Measurements from ENCODE around the gene USPL1.

USPL1 gene

GRCh38 chr13:30705680-30706079, 88.0 kb downstream of the USPL1 start:
- in situ Hi-C loops (cut with HindIII; ENCODE audit: low sequenced_read_pairs): no loop called here
- no peak for DNase-seq (ENCODE audit: low read depth)
- TF ChIP-seq CTCF (IDR thresholded peaks at IDR 0.05; ENCODE audit: low read depth, low read length, missing control alignments): no peak
- no peak overlapping the region for H3K4me3 ChIP-seq (ENCODE audit: low read depth, low read length)

GRCh38 chr13:30708541-30708940, 90.8 kb downstream of the USPL1 start:
- in situ Hi-C loops (cut with HindIII; ENCODE audit: low sequenced_read_pairs): no loop called here
- DNase-seq (ENCODE audit: low read depth): no peak
- no peak for TF ChIP-seq CTCF (IDR thresholded peaks at IDR 0.05; ENCODE audit: low read depth, low read length, missing control alignments)
- no peak overlapping the region for H3K4me3 ChIP-seq (ENCODE audit: low read depth, low read length)
